DMS53 treated with DMSO at 0.1 percent for 48 hours (cell line): Measurements from ENCODE around the gene FLYWCH1.

Experiments
- DNase-seq: peaks from one replicate; lab custom pipeline; 2025; ENCODE audit not compliant: unreplicated experiment; lab: John Stamatoyannopoulos, UW

FLYWCH1 gene

GRCh38 chr16:2981177-2981898 is 69.6 kb downstream of the FLYWCH1 start:
- DNase-seq, result no peak

- DNase-seq, result no peak
These were observed 70.1 kb downstream of the FLYWCH1 start for GRCh38 chr16:2981899-2982250.

- no peak for DNase-seq
These were observed 70.7 kb downstream of the FLYWCH1 start for GRCh38 chr16:2982402-2982801.

GRCh38 chr16:2983706-2984136 is 72.0 kb downstream of the FLYWCH1 start:
- peak; percentile 53 for DNase-seq

- DNase-seq, result no peak
These were observed 73.7 kb downstream of the FLYWCH1 start for GRCh38 chr16:2985462-2985861.

GRCh38 chr16:2985893-2986355 is 74.2 kb downstream of the FLYWCH1 start:
- DNase-seq, result no peak

GRCh38 chr16:2986623-2987188 is 75.0 kb downstream of the FLYWCH1 start:
- no peak for DNase-seq

- DNase-seq, result no peak
These were observed 75.6 kb downstream of the FLYWCH1 start for GRCh38 chr16:2987286-2987685.

GRCh38 chr16:2987833-2988232 is 76.1 kb downstream of the FLYWCH1 start:
- DNase-seq, result no peak

GRCh38 chr16:2988590-2989099 is 76.9 kb downstream of the FLYWCH1 start:
- no peak for DNase-seq

GRCh38 chr16:2990891-2991290 is 79.2 kb downstream of the FLYWCH1 start:
- DNase-seq, result no peak

- DNase-seq, result no peak
These were observed 80.0 kb downstream of the FLYWCH1 start for GRCh38 chr16:2991566-2992261.

- DNase-seq, result no peak
These were observed 80.8 kb downstream of the FLYWCH1 start for GRCh38 chr16:2992383-2993081.

GRCh38 chr16:2996298-2996697 is 84.6 kb downstream of the FLYWCH1 start:
- no peak for DNase-seq

GRCh38 chr16:2999929-3000328 is 88.2 kb downstream of the FLYWCH1 start:
- no peak for DNase-seq

GRCh38 chr16:3000540-3000939 is 88.8 kb downstream of the FLYWCH1 start:
- no peak for DNase-seq
